LNCAP (cell line): ENCODE measurements around the gene ASCL3.

Experiments
- CTCF ChIP-seq: fragments of 450-650 bp; IDR thresholded peaks from 2 replicates; pipeline ENCODE4 v1.5.1; 2017; ENCODE audit warnings: mild to moderate bottlenecking

ASCL3 gene

GRCh38 chr11:8927233-8927632, 15.6 kb downstream of the ASCL3 start:
- no peak for TF ChIP-seq CTCF

GRCh38 chr11:8926236-8926635, 16.6 kb downstream of the ASCL3 start:
- TF ChIP-seq CTCF = no peak

DNA sequence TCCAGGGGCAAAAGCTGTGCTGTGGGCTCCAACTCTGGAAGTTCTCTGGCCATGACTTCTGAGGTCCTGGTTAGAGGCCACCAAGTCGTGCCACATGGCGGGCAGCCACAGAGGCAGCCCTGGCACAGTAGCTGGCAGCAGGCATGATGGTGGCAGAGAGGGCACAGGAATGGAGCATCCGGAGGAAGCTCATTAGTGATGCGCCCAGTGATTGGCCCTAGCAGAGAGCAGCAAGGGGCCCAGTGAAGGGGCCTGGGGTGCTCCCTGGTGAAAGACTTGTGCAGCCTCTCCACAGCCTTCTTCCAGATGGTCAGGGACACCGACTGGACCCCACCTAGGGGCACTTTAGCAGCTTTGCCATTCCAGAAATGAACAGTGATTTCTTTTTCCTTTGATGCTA, 17.1 kb downstream of the ASCL3 start:
- TF ChIP-seq CTCF = no peak

DNA sequence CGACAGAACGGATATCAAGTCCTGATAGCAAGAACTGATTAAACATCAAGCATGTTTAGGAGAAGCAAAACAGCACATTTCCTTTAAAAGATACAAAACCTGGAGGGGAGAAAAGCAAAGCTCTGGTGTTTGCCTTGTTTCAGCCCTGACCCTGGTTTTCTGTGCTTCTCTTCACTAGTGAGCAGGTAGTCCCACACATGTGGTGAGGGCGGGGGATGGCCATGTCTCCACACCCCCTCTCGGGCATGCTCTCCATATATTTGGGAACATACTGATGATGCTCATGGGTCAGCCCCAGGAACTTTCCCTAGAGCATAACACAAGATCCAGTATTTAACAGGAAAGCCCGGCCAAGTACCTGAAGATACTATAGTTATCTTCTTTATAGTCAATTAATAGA, 20.1 kb downstream of the ASCL3 start:
- no peak for TF ChIP-seq CTCF

GRCh38 chr11:8917157-8917825, 25.5 kb downstream of the ASCL3 start:
- TF ChIP-seq CTCF = no peak

DNA sequence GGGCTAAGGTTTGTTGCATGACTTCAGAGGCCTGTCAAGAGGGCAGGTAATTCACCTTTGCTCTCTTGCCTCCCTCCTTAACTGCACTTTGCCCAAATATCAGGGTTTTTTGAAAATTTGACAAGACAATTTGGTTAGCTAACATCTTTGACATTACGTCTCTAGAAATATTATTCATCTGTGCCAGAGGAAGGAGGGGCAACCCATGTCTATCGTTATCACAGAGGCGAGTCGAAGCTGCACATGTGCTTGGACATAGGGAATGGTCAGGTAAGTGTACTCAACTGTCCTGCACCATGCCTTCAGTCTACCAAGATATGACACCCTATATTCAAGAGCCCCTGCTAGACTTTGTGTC, 28.2 kb downstream of the ASCL3 start:
- no peak for TF ChIP-seq CTCF

DNA sequence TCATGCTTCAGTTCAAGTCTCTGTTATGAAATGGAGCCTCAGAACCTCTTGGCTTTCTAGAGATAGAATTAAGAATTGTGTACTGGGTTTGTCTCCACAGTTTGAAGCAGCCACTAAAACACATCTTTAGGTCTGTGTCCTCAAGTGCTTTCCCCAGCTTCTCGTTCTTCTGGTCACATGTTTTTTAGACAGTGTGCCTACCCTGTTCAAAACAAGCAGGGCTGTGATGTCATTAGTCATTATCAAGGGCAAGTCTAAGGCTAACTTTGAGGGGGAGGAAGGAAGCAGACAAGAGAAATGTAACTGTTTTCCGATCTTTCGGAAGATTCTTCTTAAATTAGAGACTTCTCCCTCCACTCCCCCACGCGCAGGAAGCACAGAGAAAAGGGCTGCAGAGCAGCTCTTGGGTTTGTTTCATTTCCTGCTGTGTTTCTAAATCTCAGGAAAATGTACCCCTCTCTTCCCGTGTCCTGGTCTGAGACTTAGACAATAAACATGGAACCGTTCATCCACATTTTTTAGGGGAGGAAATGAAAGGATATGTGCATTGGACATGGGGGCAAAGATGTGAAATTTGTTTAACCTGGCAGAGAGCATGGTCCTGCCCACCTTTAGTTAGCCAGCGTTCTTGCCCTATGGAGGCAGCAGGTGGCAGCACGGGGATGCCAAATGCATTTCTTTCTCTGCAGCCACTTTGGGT, 28.7 kb downstream of the ASCL3 start:
- TF ChIP-seq CTCF = peak; percentile 75
